GM19351 (cell line): Measurements from ENCODE around the gene CUZD1.

Experiments used
- ATAC-seq: cut with Tn5 transposase; IDR thresholded peaks from one replicate; pipeline ENCODE4 v1.9.1; 2021; ENCODE audit warnings: mild to moderate bottlenecking, moderate library complexity; ENCODE audit not compliant: unreplicated experiment

Gene CUZD1

DNA sequence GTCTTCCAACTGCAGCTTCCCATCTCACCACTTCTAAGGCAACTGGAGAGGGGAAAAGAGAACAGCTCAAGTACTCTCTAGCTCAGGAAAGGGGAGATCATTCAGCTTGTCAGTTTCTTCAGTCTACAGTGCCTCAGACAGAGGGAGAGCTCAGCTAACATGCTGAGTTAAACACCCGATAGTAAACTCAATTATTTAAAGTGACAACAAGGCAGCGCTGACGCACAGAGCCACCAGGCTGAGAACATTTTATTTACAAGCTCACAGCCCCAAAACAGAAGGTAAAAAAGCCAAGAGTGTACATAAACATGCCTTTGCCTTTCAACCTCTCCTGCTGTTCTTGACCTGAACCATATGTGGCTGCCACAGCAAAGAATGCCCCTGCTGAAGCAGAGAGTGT lies 10.1 kb upstream of the CUZD1 start:
- no peak for ATAC-seq

DNA sequence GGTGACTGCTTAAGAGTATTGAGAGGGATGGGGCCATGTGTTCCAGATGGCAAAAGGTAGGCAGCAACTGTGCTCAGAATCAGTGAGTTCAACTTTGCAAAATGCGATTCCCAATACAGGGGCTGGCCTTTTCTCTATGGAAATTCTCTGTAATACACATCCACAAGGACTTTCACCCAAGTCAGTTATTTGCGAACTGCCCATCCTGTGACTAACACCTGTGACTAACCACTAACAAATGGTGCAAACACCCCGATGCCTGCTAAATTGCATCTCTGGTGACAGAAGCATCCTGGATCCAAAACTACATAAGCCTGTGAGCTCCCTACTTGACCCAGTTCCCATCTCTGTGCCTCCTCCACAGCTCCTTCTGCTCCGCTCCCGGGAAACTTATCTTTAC lies 9.0 kb upstream of the CUZD1 start:
- no peak for ATAC-seq

- ATAC-seq, result no peak
These were observed 8.1 kb upstream of the CUZD1 start for GRCh38 chr10:122853665-122854313.

DNA sequence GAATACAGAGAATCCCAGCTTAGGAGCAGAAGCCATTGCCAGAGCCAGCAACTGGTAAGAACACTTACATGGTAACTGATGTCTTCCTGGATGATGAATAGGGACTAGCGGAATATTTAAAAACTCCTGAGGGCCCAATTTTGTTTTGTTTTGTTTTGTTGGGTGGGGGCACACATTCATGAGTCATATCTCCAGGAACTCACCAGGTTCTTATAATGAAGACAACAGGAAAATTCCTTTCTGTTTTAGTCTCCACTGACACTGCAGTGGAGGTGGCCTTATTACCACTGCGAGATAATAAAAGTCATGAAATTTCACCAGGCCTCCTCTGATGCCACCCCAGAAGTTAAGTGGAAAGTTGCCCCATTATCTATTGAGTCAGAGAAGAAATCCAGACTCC lies 6.6 kb upstream of the CUZD1 start:
- no peak for ATAC-seq

- no peak for ATAC-seq
These were observed 5.3 kb upstream of the CUZD1 start for GRCh38 chr10:122850705-122851640.

- no peak for ATAC-seq
These were observed 4.4 kb upstream of the CUZD1 start for GRCh38 chr10:122849900-122850605.

- ATAC-seq, result no peak
These were observed 3.4 kb upstream of the CUZD1 start for GRCh38 chr10:122849090-122849489.

DNA sequence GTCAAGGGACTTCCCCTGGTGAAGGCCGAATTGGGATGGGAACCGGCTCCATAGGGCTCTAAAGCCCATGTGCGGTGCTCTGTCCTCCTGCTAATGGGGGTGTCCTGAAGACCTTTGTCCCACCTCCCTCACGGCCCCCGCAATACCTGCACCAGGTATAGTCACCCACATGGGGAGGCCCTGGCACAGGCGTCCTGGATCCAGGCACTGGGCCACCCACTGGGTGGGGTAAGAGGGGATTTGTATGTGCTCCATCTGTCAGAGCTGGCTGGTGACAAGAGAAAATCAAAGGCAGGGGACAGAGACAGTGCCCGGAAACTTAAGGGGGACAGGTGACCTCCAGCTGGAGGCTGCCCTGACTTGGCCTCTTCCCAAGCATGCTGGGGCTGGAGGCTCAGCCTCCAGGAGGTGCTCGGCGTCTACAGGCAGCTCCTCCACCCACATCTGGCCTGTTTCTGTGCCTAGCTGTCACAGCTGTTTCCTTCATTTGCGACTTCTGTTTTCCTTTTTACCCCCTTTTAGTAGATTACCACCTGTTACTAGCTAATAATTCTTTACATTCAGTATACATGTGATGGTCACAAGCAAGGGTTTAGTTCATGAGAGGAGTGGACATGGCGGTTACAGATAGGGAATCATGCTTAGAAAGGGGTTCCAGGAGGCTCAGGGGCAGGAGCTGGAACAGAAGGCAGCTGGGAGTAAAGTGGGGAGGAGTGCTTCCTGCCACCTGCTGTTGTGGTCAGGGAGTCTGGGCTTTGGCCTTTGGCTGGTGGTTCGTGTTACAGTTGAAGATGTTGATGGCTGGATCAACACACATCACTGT lies 2.3 kb upstream of the CUZD1 start:
- ATAC-seq, result no peak

DNA sequence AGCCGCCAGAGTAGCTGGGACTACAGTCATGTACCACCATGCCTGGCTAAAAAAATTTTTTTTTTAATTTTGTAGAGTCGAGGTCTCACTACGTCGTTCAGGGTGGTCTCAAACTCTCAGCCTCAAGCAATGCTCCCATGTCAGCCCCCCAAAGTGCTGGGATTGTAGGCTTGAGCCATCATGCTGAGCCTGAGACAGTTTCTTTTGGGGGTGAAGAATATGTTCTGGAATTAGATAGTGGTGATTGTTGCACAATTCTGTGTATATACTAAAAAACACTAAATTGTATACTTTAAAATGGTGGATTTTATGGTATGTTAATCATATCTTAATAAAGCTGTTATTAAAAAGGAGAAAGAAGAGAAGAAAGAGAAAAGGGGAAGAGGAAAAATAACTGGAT lies 1.5 kb downstream of the CUZD1 start:
- ATAC-seq, result no peak

DNA sequence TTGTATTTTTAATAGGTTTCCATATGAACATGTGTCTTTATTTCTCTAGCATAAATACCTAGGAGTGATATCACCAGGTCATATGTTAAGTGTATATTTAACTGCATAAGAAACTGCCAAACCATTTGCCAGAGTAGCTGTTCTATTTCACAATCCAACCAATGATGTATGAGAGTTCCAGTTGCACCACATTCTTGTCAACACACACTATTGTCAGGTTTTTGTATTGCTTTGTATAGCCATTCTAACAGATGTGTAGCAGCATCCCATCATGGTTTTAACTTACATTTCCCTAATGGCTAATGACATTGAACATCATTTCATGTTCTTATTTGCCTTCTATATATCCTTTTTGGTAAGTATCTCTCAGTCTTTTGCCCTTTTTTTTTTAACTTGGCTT lies 4.1 kb downstream of the CUZD1 start:
- no peak for ATAC-seq

DNA sequence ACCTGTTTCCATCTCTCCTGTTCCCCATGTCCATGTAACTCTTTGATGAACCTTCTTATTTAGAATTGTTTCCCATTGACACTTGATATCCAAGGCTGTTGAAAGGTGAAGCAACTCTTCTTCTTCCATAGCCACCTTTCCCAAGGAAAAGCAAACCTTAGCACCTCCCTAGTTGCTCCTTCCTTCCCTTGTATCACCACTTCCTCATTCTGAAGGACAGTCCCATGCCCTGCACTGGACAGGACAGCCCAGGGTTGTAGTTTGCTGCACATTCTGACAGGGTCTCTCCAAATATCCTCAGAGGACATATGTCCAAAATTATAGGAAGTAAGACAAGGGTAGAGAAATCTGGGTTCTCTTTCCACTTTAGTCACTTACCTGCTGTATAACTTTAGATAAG lies 6.2 kb downstream of the CUZD1 start:
- ATAC-seq, result no peak

DNA sequence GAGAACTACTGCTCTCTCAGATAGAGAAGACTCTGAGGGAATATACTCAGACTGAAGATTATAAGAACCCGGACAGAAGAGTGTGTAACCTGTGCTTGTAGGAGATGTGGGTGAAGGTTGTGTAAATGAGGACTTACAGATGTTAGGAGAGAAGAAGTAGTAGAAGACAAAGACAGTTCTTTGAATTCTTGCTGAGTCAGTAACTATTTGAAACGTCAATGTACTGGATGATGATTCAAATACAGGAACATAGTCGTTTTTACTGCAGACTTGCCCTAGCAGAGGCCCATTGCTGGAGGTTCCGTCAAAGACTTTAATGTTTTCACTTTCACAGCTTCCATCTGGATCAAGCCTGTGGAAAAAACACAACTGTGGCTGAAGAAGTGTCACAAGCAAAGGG lies 6.8 kb downstream of the CUZD1 start:
- ATAC-seq, result no peak

- ATAC-seq, result no peak
These were observed 9.7 kb downstream of the CUZD1 start for GRCh38 chr10:122835908-122836307.

DNA sequence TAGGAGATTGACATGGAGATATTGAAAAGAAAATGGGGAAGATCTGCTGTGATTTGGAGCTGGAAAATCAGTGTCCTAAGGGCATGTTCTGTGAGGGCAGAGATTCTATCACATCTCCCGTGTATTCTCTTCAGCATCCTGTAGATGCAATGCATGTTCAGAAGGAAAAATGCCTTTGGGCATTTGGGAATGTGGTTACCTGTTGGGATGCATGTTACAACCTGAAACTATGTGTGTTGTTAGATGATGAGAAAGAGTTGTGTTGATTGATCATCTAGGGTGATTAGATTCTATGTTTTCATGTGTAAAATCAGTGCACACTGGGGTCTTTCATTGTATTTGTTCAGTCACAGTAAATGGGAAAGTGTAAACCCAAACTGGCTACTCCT lies 14.7 kb downstream of the CUZD1 start:
- no peak for ATAC-seq

DNA sequence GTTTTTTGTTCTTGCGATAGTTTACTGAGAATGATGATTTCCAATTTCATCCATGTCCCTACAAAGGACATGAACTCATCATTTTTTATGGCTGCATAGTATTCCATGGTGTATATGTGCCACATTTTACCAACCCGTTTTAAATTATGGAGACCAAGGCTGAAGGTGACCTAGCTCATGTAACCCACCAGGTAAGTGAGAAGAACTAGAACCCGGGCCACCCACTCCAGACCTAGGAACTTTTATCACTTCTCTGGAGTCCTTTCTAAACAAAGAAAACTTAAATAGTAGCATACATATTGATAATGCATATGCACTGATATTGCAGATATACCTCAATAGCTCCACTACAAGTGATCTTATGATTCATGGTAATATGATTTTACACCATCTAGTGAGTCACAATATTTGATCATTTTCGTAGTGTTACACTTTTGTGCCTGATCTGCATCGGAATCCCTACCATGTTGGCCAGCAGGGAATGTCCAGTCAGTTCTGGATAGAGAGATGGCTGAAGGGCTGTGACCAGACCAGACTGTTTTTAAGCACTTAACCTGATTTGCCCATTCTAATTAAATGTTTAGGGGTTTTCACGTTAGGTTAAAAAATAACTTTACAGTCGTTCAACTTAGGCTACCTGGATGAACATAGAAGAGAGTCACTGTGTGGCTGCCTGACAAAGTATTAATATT lies 15.2 kb downstream of the CUZD1 start:
- no peak for ATAC-seq

DNA sequence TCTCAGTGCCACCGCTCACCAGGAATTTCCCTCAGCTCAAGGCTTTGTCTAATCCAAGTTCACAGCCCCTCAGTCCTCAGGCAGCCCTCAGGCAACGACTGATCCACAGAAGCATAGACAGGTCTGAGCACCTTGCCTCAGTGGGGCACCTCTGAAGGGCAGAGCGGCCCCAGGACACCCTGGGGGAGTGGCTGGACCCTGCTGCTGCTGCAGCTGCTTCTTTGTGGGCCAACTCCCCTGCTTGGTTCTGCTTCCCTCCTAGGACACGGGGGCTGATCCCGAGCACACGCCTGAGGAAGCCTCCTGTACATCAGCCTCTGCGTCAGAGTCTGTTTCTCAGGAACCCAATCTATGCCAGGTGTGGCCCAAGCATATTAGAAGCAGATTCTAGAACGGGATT lies 16.2 kb downstream of the CUZD1 start:
- no peak for ATAC-seq

DNA sequence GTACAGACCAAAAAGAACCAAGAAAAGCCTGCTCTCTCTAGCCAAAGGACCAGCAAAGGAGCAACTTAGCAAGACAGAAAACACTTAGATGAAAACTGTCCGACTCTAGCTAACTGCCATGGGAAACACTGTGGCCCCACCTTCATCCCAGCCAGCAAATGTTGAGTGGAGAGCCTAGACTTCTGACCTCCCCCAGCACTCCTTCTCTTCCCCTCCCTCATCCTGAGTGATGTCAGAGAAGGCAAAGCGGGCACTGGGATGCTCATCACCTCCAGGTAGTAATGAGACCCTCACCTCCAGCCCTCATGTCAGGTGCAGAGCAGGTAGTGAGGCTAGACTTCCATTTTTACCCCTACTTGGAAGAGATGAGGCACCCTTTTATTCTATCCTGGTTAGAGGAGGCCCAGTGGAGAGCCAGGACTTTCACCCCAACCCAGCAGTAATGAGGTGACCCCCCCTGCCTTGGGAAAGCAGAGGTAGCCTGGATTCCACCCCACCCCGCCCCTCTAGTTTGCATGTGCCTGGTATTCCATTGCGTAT lies 16.9 kb downstream of the CUZD1 start:
- no peak for ATAC-seq

GRCh38 chr10:122827302-122827701 lies 18.4 kb downstream of the CUZD1 start:
- no peak for ATAC-seq

DNA sequence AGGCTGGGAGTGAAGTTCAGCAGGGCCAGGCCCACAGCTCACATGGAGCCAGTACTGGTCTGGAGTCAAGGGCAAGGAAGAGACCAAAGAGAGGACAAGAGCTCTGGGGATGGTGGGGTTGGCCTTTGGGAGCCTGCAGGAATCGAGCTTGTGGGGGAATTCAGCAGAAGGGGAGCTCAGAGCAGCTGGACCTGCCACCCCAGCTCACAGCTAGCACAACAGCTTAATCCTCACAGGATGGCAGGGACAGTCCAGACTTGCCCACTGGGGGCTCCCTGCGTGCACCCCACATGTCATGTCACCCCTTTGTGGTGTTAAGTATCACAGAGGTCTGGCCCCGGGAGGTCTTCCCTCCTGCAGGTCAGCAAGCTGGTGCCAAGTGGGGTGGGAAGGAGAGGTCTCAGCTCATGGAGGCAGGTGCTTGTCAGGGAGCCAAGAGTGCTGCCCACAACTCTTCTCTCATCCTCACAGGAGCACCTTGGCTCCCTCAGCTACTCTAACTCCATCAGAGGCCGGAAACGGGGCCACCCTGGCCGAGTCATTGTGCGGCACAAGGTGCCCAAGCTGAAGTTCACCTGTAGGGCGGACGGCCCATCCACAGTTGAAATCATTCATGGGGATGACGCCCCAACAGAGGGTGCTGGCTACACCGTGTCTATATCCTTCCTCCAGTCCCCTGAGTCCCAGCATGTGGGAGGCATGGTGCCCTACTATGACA lies 22.5 kb downstream of the CUZD1 start:
- no peak for ATAC-seq
